RWPE1 (cell line): ENCODE measurements around the gene TULP1.

Source experiments
- CTCF ChIA-PET: fragments of 350-600 bp; sonication (Branson Sonifier 250); formaldehyde crosslinking; extraction: SDS; loops from one replicate; lab custom pipeline; 2021; lab: Yijun Ruan, JAX
- POLR2A ChIA-PET: fragments of 400-600 bp; formaldehyde crosslinking; extraction: SDS; loops from one replicate; lab custom pipeline; 2020; ENCODE audit warnings: antibody characterized with exemption; ENCODE audit not compliant: low non-redundant PET; lab: Yijun Ruan, JAX
- DNase-seq: peaks from one replicate; pipeline ENCODE4 v3.0.0; 2012; ENCODE audit warnings: low spot score
- H3K27ac ChIP-seq: fragments of 450-650 bp; 2 replicates; pipeline ENCODE4 v1.5.1; 2017
- CTCF ChIP-seq: fragments of 450-650 bp; conservative IDR thresholded peaks from 2 replicates; pipeline ENCODE4 v1.5.1; 2017; ENCODE audit warnings: low read depth, mild to moderate bottlenecking

The TULP1 gene

GRCh38 chr6:35451354-35452182, 61.1 kb downstream of the TULP1 start:
- DNase-seq, result no peak
- CTCF ChIA-PET, result interaction anchor here (0.6 to 4.9 kb wide), 6 partner anchors 15 to 194 kb away, joined by 3 to 41 read pairs (median 3); partner anchors contain the start of gene PPARD
- H3K27ac ChIP-seq, result peak overlapping the region; percentile 86
- TF ChIP-seq CTCF, result no peak
- POLR2A ChIA-PET, result no interaction called here

- CTCF ChIA-PET, result interaction anchor here (0.6 to 4.9 kb wide), 20 partner anchors 11 to 160 kb away, joined by 3 to 41 read pairs (median 4); partner anchors contain the start of genes DEF6 and PPARD
- H3K27ac ChIP-seq, result no peak overlapping the region
- DNase-seq, result peak; percentile 87
- POLR2A ChIA-PET, result interaction anchor here (0.6 kb wide), 1 partner anchor 50 kb away, joined by 4 read pairs; no protein-coding TSS in a partner anchor
- peak; percentile 72 for TF ChIP-seq CTCF
Measured at GRCh38 chr6:35449287-35449881, 63.3 kb downstream of the TULP1 start.

- no peak for TF ChIP-seq CTCF
- CTCF ChIA-PET, result interaction anchor here (0.7 to 4.9 kb wide), 6 partner anchors 69 to 159 kb away, joined by 3 to 41 read pairs (median 5); partner anchors contain the start of gene PPARD
- no peak for DNase-seq
- POLR2A ChIA-PET, result no interaction called here
- H3K27ac ChIP-seq, result no peak overlapping the region
Measured at GRCh38 chr6:35448191-35448590, 64.5 kb downstream of the TULP1 start.
